SK-N-MC (cell line): Measurements from ENCODE around the gene NUB1.

Experiments used
- EZH2 ChIP-seq: fragments of 200-600 bp; sonication (generic); IDR thresholded peaks from one replicate; pipeline ENCODE4 v1.6.1; 2017; ENCODE audit warnings: antibody characterized with exemption
- POLR2AphosphoS5 ChIP-seq: IDR thresholded peaks from 2 replicates; pipeline ENCODE4 v1.6.1; 2012; ENCODE audit warnings: mild to moderate bottlenecking, low read depth, low read length, borderline replicate concordance

DNA sequence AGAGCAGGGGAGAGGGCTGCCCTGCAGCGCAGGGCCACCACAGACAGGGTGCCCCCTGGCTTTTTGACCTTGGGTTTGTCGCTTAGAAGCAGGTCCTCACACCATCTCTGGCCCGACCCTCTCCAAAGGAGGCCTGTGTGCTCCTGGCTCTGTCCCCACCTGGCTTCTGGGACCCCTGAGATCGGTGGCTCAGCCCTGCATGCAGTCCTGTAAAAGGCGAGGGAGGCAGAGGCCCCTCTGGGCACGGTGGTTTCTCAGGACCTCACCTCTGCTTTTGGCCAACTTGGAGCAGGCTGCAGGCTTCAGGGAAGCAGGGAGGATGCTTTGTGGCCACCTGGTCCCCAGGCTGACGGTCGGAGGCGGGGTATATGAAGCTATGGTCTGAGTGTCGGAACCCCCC is 46.8 kb downstream of the NUB1 start:
- no peak for TF ChIP-seq EZH2
- TF ChIP-seq POLR2AphosphoS5 = no peak
